Myocyte (in vitro differentiated cells): ENCODE measurements around the gene COPS7B. TPM values are rescaled to one million over a fixed set of nuclear protein-coding genes. Genes with fewer than 3 reads are reported as not detected.
"Not testable (repeated sequence)": the region's sequence is repeated elsewhere in the genome, so short reads cannot be mapped to it uniquely, and the experiment has no call there.

Experiments
- DNase-seq: peaks from one replicate; pipeline ENCODE4 v3.0.0-alpha.2; 2012; ENCODE audit warnings: low read depth
- polyA plus RNA-seq: library from polyadenylated mRNA; unstranded; fragments of >200 nt; gene quantifications from one replicate; pipeline ENCODE4 v1.2.1, GENCODE V29; 2012; ENCODE audit warnings: missing spikeins
- total RNA-seq: library from RNA; depleted of rRNA; stranded (reverse); fragments of >200 nt; gene quantifications from 2 replicates; pipeline ENCODE4 v1.2.3, GENCODE V29; 2014

COPS7B gene
- 21.4 and 26.5 TPM in 2 replicates for total RNA-seq
- polyA plus RNA-seq: 40.8 TPM

DNA sequence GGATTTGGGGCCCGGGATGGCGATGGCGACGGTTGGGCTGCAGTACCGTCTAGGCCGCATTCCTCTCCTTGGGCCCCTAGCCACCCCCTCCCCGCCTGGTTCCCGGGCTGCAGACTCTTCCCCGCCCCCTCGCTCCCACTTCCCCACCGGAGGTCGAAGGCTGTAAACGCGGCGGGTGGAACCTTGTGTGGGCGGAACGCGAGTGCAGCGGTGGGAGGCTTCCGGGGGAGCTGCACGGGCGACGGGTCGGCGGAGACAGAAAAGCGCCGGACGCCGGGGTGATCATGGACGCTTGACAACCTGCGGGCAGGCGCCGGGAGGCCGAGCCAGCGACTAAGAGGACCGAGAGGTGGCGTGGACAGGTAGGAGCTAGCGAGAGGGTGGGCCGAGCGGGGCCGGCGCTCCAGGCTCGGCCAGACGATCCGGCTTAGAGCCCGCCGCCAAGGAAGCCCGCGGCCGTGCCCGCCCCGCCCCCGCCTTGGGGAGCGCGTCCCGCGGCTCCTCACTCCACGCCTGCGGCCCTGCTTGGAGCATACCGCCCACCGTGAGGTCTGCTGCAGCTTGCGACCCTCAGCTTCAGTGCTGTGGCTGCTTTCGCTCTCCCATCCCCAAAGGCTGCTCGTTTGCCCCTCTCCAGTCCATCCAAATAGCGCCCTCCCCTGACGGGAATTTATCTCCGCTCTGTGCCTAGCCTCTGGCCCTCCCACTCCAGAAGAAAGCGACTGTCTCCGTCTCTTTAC, at the start of gene COPS7B:
COPS7B (plus strand) TSS at position 269 of the 740 bp plus-strand sequence. CDS start 2,126 bp downstream, outside the sequence.
- peak; percentile 82 for DNase-seq

GRCh38 chr2:231737761-231738160, 48.5 kb upstream of the COPS7B start:
- DNase-seq: no peak

- no peak for DNase-seq
These were observed 42.7 kb upstream of the COPS7B start for GRCh38 chr2:231743376-231744116.

GRCh38 chr2:231745303-231746038, 40.8 kb upstream of the COPS7B start:
- DNase-seq: no peak

- not testable (repeated sequence) for DNase-seq
These were observed 37.9 kb upstream of the COPS7B start for GRCh38 chr2:231748153-231748896.

DNA sequence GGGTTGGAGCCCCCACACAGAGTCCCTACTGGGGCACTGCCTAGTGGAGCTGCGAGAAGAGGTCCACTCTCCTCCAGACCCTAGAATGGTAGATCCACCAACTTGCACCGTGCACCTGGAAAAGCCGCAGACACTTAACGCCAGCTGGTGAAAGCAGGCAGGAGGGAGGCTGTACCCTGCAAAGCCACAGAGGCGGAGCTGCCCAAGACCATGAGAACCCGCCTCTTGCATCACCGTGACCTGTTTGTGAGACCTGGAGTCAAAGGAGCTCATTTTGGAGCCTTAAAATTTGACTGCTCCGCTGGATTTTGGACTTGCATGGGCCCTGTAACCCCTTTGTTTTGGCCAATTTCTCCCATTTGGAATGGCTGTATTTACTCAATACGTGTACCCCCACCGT, 37.2 kb upstream of the COPS7B start:
- not testable (repeated sequence) for DNase-seq

DNA sequence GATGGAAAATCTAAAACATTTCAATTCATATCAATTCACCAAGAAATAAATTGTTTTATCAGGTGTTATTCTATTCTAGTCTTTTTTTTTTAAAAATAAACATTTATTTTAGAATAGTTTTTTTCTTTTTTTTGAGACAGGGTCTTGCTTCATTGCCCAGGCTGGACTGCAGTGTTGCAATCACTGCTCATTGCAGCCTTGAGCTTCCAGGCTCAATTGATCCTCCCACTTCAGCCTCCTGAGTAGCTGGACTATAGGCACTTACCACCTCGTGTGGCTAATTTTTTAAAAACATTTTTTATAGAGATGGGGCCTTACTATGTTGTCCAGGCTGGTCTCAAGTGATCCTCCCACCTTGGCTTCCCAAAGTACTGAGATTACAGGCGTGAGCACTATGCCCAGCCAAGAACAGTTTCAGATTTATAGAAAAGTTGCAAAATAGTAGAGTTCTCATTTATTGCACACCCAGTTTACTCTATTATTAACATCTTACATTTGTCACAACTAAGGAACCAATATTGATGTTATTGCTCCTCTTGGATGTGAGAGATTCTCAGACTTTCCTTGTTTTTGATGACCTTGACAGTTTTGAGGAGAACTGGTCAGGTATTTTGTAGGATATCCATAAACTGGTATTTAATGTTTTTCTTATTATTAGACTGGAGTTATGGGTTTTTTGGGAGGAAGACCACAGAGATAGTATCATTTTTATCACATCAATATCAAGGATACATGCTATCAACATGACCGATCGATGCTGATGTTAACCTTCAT, 35.0 kb upstream of the COPS7B start:
- DNase-seq: no peak

DNA sequence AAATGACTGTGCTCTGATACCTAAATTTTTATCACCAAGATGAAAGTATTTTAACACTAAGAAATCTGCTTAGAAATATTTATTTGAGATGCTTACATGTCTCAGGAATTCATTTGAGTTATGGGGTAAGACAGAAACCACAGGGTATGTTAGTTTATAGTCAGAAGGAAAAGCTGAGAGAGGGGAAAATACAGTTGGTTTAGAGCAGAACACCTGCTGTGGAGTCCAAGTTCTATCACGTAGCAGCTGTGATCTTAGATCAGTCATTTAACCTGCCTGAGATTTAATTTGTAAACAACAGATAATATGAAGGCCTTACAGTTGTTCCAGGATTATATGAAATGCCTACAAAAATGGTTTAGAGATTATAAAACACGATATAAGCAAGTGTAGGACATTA, 34.2 kb upstream of the COPS7B start:
- DNase-seq: peak; percentile 33

DNA sequence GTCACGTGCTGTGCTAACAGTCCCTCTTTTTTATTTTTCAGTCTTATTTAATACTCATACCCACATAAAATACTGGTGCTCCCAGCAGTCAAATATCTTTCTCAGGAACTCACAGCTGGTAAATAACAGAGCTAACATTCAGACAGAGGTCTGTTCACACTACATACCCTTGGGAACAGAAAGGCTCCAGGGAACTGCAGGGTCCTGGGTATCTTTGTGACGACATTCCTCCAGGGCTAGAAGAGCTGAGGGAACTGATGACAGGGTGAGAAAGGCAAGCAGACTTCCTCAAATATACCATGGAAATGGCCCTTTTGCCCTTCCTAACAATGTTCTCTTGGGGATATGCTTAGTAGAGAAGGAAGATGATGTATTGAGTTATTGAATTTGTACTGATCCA, 24.5 kb upstream of the COPS7B start:
- no peak for DNase-seq

DNA sequence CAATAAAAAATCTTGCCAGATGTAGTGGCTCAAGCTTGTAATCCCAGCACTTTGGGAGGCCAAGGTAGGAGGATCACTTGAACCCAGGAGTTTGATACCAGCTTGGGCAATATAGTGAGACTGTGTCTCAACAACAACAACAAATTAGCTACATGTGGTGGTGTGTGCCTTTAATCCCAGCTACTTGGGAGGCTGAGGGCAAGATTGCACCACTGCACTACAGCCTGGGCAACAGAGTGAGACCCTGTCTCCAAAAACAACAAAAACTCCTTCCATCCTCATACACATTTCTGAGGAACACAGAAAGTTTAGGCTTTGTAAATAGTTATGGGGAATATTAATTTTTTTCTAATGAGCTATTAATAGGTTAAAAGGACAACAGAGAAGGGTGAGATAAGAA, 22.1 kb upstream of the COPS7B start:
- DNase-seq: no peak

- no peak for DNase-seq
These were observed 21.5 kb upstream of the COPS7B start for GRCh38 chr2:231764760-231765159.

- DNase-seq: no peak
These were observed 20.7 kb upstream of the COPS7B start for GRCh38 chr2:231765496-231765929.

DNA sequence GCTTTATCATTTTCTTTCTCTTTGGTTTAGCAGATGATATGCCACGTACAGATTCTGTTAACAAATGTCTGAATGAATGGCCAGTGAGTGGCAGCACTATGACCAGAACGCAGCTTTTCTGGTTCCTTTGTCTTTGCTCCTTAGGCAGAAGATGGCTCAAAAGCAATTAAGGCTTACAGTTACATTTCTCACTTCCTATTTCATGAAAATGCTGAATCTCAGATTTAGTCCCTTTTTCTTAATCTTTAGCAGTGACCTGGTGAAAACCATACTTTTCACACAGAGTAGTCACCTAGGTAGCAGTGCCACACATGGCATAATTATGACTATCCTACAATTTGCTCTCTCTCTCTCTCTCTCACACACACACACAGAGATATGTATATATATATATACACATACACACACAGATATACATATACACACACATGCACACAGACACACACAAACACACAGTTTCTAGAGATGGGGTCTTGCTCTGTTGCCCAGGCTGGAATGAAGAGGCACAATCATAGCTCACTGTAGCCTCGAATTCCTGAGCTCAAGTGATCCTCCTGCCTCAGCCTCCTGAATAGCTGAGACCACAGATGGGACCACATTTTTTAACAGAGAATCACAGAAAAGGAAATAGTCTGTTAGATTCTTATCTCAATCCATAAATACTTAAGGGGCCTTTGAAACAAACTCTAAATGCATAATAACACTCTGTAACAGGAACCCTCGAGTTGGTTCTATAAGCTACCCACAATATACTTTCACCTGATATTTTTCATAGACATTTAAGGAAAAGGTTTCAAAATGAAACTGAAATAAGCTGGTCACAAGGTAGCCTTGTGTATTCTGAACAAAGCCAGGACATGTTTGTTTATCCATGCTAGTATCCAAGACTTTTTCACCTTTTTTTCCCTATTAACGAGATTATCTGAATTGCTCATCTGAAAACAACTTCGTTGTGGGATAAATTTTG, 16.8 kb upstream of the COPS7B start:
- DNase-seq: no peak

DNA sequence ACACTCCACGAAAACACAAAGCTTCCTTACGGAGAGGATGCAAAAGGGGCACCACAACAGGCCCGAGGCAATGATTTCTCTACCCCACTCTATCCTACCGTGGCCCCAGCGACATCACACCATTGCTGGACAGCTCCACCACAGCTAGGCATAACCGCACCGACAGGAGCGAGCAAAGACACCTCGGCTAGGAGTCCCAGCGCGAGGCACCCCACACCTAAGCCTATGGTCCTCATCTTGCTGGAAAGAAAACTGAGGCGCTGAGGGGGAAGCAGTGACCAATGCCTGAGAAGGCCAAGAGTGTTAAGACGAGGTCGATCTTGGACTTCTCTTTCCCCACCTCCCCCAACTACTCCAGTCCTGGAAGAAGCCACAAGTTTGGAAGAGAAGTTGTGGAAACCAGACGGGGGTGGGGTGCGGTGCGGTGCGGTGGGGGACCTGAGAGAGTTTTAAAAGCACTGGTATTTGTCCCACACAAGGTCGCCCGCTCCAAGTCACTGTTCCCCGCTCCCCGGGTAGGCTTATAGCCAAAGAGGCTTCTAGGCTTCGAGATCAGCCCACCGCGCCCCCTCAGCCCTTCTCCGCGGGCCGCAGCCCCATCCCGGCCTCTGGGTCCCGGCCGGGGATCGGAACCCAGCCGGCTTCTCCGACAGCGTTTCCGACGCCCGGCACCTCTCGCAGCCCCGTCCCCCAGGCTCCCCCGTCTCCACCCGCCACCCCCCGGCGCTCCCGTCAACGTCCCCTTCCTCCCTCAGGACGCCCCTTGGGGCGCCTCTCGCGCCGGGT, 5.9 kb upstream of the COPS7B start:
- DNase-seq: peak; percentile 27

GRCh38 chr2:231780909-231781797, 5.1 kb upstream of the COPS7B start, which contains the start of gene PDE6D:
Gene PDE6D (minus strand): TSS chr2:231781282. CDS start chr2:231781114, 168 bp downstream.
- DNase-seq: peak; percentile 99

GRCh38 chr2:231781798-231782726, 4.2 kb upstream of the COPS7B start:
- no peak for DNase-seq
